HEK293T (cell line): Measurements from ENCODE around the gene AKAP6.

Source experiments
- ARNT ChIP-seq: fragments of 450-650 bp; IDR thresholded peaks from 2 replicates; pipeline ENCODE4 v1.6.1; 2017; ENCODE audit warnings: mild to moderate bottlenecking
- BHLHE40 ChIP-seq: fragments of 450-650 bp; IDR thresholded peaks from 2 replicates; pipeline ENCODE4 v1.6.1; 2016; ENCODE audit warnings: mild to moderate bottlenecking, moderate library complexity, borderline replicate concordance
- CTBP1 ChIP-seq: fragments of 450-650 bp; IDR thresholded peaks from 2 replicates; pipeline ENCODE4 v1.6.1; 2016; ENCODE audit warnings: borderline replicate concordance
- ELF4 ChIP-seq: fragments of 450-650 bp; IDR thresholded peaks from 2 replicates; pipeline ENCODE4 v1.6.1; 2017; ENCODE audit warnings: antibody characterized with exemption
- FOXA1 ChIP-seq: fragments of 450-650 bp; IDR thresholded peaks from 2 replicates; pipeline ENCODE4 v1.6.1; 2016; ENCODE audit warnings: mild to moderate bottlenecking
- FOXK2 ChIP-seq: fragments of 450-650 bp; IDR thresholded peaks from 2 replicates; pipeline ENCODE4 v1.6.1; 2016; ENCODE audit warnings: mild to moderate bottlenecking
- FOXM1 ChIP-seq: fragments of 450-650 bp; IDR thresholded peaks from 2 replicates; pipeline ENCODE4 v1.6.1; 2017; ENCODE audit warnings: mild to moderate bottlenecking, borderline replicate concordance
- LEF1 ChIP-seq: fragments of 450-650 bp; IDR thresholded peaks from 2 replicates; pipeline ENCODE4 v1.6.1; 2017; ENCODE audit warnings: mild to moderate bottlenecking, borderline replicate concordance
- NFRKB ChIP-seq: fragments of 450-650 bp; IDR thresholded peaks from 2 replicates; pipeline ENCODE4 v1.6.1; 2016; ENCODE audit warnings: mild to moderate bottlenecking, moderate library complexity
- PKNOX1 ChIP-seq: fragments of 450-650 bp; IDR thresholded peaks from 2 replicates; pipeline ENCODE4 v1.6.1; 2016
- SP1 ChIP-seq: fragments of 450-650 bp; IDR thresholded peaks from 2 replicates; pipeline ENCODE4 v1.6.1; 2017
- SUZ12 ChIP-seq: fragments of 450-650 bp; IDR thresholded peaks from 2 replicates; pipeline ENCODE4 v1.6.1; 2016; ENCODE audit warnings: mild to moderate bottlenecking
- TARDBP ChIP-seq: fragments of 450-650 bp; IDR thresholded peaks from 2 replicates; pipeline ENCODE4 v1.6.1; 2016
- ZNF384 ChIP-seq: fragments of 450-650 bp; IDR thresholded peaks from 2 replicates; pipeline ENCODE4 v1.6.1; 2016

- no peak for TF ChIP-seq ZNF384
- no peak for TF ChIP-seq SP1
- no peak for TF ChIP-seq TARDBP
- no peak for TF ChIP-seq LEF1
- TF ChIP-seq BHLHE40 = no peak
- TF ChIP-seq NFRKB = no peak
- no peak for TF ChIP-seq CTBP1
- no peak for TF ChIP-seq ELF4
- no peak for TF ChIP-seq FOXM1
- TF ChIP-seq PKNOX1 = no peak
- no peak for TF ChIP-seq FOXK2
- no peak for TF ChIP-seq ARNT
- no peak for TF ChIP-seq SUZ12
- TF ChIP-seq FOXA1 = no peak
Measured at GRCh38 chr14:32623300-32624093, 294.4 kb downstream of the AKAP6 start.
